ENCODE results near the gene KRT33B. TPM values are rescaled to one million over a fixed set of nuclear protein-coding genes. Genes with fewer than 3 reads are reported as not detected.
"Not testable (repeated sequence)": the region's sequence is repeated elsewhere in the genome, so short reads cannot be mapped to it uniquely, and the experiment has no call there.

KRT33B gene
- polyA plus RNA-seq (ENCODE audit: insufficient read length in 4 of 4) = not detected

DNA sequence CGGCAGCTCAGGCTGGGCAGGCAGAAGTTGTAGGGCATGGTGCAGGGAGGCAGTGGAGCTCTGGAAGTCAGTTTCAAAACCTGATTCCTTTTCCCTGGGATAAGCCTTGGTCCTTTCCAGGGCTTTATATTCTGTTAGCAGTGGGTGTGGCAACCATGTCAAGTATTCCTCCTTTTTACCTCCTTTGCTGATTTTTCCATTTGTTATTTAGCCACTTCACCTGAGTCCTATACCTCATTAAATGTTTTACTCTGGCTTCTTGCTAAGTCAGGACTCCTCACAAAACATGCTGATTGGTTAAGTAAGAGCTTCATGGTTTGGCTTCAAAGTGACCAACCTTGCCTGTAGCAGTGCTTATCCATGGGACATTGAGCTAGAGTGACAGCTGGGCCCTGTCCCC lies at the start of gene KRT33B:
KRT33B (minus strand) TSS at position 101 of the 400 bp plus-strand sequence; CDS start at position 38, 63 bp downstream.
- no peak for DNase-seq (ENCODE audit: low read depth in 4 of 4, low spot score in 2 of 4)

DNA sequence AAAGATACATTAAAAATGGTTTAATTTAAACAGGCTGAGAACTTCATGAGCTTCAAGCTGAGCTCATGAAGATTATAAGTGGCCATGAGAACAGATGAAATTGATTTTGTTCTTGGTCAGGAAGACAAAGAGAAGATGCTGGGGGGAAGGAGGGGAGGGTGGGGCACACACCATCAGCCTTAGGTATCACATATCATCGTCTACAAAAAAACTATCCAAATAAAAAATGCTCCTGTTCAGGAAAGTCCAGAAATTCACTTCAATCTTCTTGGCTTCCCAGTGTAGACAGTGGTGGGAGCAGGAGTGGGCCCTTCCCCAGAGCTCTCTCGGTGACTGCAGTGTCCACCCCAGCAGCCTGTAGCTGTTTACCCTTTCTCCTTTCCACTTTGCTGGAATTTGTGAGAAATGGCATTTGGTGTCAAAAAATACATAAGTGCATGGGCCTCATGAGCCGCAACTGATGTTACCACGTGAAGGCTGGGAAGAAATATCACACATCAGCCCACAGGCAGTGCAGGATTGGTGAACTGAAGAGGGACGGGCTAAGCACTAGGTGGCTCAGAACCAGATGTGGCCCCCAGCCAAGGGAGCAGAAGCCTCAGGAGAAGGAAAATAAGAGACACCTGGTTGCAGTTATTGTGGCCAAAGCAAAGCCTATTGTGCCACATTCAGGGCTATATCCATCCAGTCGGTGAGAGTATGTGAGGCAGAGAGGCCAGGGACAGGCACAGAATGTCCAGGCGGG lies 48.7 kb upstream of the KRT33B start:
- DNase-seq (ENCODE audit: low read depth in 4 of 4, low spot score in 2 of 4) = no peak

DNA sequence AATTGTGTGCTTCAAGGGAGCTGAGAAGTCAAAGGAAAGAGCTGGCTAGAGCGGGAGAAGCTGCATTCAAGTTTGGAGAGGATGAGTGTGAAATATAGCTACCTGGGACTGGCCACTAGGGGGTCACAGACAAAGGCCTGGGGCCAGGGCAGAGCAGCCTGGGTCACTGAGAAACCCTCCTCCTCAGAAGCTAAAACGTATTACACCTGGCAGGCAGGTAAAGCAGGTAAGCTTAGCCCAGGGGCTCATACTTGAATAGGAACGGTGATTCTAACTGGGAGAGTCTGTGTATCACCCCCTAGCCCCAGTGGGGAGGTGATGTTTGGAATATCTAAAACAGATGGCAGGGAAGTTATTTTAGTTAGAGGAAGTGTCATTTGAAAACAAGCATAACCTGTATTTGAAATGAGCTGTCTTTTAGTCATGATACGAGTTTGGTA lies 48.0 kb upstream of the KRT33B start:
- no peak for DNase-seq (ENCODE audit: low read depth in 4 of 4, low spot score in 2 of 4)

DNA sequence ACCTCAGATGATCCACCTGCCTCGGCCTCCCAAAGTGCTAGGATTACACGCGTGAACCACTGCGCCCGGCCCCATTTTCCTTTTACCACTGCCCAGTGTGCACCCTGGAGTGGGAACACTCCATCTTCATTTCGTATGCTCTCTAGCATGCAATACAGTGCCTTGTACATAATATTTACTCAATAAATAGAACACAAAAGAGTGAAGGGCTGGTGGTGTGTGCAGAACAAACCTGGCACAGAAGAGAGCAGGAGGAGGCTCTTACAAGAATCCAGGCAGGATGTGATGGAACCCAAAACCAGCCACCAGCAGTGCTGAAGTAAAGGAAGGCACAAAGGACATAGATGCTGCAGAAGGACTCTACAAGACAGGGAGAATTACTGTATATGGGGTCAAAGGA lies 47.5 kb upstream of the KRT33B start:
- DNase-seq (ENCODE audit: low read depth in 4 of 4, low spot score in 2 of 4) = no peak

DNA sequence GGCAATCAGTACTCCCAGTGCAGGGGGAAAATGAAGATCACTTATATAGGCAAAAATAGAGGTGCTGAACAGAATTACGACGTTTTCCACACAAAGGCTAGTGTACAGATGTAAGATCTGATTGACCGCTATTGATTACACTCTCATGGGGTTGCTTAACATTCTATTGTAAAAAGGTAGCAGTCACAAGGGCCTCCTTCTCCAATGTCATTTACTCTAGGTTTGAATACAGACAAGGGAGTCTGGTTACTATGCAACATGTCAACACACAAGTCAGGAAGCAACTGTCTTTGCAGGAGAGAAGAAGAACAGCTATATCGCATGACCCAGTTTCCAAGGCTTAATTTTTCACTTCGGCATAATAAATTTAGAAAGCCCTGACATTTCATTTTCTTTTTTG lies 46.9 kb upstream of the KRT33B start:
- no peak for DNase-seq (ENCODE audit: low read depth in 4 of 4, low spot score in 2 of 4)

DNA sequence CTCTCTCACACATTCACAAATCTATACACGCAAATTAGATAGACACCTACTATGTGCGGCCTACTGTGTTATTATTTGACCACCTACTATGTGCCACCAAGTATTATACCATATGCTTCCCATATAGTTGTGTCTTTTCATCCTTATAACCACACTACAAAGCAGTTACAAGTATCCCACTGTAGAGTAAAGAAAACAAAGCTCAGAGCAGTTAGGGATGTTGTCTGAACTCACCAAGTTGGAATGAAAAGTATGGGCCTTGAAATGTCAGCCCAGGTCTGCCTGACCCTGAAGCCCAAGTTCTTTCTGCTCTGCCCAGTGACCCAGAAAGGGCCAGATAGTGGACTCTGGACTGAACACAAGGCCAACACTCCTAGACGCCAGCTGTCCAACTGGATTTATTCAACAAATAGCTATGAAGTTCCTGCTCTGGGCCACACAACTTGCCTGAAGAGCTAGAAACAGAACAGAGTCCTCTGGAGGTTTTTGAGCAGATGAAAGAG lies 46.3 kb upstream of the KRT33B start:
- DNase-seq (ENCODE audit: low read depth in 4 of 4, low spot score in 2 of 4) = no peak

DNA sequence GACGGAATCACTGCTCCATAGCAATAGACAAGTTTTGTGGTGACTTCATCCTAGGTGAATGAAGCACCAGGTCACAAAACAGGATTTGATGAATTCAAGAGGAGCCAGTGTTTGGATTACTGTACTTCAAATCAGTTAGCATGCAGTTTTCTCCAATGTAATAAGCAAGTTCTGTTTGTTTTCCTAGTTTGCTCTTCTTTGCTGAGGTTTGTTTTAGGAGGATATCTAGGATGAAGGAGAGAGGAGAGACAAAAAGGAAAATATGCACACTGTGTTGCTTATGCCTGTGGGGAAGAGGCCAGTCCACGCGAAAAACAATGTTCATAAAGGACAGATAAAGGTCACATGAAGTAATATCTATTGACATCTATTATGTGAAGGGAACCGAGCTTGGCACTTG lies 45.8 kb upstream of the KRT33B start:
- no peak for DNase-seq (ENCODE audit: low read depth in 4 of 4, low spot score in 2 of 4)

DNA sequence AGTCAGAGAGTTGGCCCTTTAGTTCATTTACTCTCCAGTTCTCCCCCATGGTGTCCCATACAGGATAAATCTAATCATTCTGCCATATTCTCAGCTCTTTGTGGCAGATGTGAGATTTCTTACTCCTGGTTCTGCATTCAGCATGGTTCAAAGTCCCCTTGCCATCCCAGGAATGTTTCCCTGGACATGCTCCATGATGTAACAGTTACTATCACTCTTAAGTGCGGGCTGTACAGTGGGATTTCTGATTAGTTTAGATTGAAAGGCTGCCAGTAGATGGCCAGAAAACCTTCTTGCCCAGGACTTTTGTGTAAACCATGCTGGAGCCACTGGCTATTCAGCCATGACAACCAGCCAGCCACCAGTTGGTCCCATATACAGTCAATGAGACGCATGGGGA lies 44.4 kb upstream of the KRT33B start:
- DNase-seq (ENCODE audit: low read depth in 4 of 4, low spot score in 2 of 4) = no peak

DNA sequence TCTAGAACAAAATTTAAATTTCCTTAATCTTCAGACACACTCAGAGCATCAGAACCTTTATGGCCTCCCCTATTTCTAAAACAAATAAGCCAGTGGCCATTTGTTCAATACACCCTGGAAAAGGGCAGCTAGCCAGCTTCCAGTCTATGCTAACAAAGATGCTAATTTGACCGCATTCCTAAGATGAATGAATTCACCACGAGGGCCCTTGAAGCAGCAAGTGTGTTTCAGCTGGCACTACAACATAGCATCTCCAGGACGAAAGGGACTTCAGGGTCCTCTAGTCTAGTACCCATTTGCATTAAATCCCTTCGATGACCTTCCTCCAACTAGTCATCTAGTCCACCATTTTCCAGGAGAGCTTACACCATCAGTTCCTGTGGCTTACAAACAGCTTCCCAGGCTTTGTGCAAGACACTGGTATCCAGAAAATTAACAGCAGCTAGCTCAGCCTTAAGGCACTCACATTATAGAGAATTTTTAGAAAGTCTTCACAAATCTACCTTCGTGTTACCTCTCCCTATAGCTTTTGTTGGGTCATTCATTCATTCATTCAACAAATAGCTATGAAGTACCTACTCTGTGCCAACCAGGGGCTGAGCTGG lies 43.8 kb upstream of the KRT33B start:
- DNase-seq (ENCODE audit: low read depth in 4 of 4, low spot score in 2 of 4) = no peak

DNA sequence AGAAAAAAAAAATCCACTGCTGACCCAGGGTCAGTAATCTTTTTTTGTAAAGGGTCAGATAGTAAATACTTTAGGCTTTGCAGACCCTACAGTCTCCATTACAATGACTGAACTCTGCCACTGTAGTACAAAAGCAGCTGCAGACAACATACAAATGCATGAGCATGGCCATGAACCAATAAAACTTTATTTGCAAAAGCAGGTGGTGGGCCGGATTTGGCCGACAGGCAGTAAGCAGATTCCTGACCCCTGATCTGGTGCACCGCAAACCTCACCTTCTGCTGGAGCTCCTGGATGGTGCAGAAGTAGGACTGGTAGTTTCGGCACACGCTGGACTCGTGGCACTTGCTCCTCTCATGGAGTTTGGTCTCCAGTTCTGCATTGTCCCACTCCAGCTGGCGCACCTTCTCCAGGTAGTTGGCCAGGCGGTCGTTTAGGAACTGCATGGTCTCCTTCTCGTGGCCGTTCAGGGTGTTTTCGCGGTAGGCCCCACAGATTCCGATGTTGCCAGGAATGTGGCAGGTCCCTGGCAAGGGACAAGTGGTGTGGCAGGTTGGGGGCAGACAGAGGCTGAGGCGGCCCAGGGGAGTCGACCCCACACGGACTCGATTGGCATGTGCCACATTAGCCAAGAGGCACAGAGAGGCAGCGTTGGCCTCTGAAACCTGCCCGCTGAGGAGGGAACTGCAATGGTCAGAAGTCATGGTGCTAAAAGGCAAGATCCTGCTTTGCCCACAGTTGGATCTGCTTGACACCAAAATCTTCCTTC lies 41.6 kb upstream of the KRT33B start:
- DNase-seq (ENCODE audit: low read depth in 4 of 4, low spot score in 2 of 4) = no peak

DNA sequence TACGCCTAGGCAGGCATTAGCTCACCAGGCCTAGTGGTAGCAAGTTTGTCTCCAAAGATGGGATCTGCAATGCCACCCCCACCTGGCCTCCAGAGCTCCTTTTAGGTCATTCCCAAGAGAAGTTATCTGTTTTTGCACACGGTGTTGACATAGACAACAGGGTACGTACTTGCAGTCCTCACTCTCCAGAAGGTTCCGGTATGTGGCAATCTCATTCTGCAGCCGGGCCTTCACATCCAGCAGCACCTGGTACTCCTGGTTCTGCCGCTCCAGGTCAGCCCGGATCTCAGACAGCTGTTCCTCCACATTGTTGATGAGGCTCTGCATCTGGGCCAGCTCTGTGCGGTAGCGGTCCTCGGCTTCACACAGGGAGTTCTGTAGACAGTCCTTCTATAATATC lies 37.6 kb upstream of the KRT33B start:
- no peak for DNase-seq (ENCODE audit: low read depth in 4 of 4, low spot score in 2 of 4)

DNA sequence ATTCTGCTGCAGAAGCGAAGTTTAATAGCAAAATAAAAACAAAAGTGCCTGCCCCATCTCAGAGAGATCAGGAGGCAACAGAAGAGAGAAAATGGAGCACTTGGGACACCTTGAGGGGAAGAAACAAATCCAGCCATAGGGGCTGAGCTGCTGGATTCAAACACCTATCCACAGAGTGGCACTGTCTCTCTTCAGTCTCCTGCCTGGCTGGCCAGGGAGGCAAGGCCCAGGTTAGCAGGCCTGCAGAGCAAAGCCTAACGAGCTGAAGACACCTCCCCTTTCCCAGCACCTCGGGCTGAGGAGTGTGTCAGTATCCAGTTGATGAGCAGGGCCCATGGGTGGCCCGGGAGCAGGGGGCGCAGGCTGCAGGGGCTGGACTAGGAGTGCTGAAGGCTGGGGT lies 36.6 kb upstream of the KRT33B start:
- DNase-seq (ENCODE audit: low read depth in 4 of 4, low spot score in 2 of 4) = no peak

DNA sequence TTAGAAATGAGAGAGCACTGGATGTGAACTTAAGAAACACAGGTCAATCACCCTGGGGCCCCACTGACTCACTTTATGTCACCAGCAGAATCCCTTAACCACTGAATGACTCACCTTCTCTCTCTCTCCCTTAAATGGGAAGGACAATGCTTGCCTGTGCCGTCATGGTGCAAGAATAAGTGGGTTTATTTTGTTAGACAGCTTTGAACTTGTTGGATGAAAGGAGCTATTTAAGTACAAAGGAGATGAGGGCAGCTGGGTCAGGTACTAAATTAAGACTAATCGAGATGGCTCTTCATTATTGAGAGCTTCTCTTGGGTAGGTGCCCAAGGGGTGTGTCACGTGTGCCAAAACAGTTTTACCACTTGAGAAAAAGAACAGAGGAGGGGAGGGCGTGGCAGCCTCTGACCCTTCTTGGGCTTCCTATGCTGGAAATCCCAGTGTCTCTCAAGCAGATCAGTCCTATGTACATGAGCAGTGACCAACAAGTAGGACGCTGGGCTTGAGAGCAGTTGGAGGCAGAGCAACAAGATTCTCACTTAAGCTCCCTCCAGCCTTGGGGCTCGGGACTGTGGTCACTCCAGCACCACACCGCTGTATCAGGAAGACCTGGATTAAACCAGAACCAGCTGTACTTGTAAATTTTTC lies 34.5 kb upstream of the KRT33B start:
- no peak for DNase-seq (ENCODE audit: low read depth in 4 of 4, low spot score in 2 of 4)

DNA sequence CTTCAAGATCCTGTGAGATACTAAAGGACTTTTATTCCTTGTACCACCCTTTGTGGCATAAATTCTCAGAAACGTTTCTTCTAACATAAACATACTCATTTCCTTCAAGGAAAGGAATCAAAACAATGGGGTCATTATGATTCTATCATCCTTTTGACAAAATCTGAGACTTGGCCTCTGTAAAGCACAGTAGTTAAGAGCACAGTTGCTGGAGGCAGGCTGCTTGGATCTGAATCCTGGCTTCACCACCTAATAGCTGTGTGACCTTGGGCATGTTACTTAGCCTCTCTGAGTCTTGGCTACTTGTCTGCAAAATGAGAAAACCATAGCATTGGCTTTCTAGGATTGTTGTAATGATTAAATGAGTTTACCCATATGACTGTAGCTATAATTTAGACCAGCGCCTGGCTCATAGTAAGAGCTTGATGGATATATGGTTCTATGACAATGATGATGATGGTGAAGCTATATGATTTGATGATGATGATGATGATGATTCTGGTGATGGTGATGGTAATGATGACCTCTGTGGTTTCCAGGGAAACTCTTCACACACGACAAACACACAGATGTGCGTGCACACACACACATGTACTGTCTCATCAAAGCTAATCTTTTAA lies 33.9 kb upstream of the KRT33B start:
- no peak for DNase-seq (ENCODE audit: low read depth in 4 of 4, low spot score in 2 of 4)

DNA sequence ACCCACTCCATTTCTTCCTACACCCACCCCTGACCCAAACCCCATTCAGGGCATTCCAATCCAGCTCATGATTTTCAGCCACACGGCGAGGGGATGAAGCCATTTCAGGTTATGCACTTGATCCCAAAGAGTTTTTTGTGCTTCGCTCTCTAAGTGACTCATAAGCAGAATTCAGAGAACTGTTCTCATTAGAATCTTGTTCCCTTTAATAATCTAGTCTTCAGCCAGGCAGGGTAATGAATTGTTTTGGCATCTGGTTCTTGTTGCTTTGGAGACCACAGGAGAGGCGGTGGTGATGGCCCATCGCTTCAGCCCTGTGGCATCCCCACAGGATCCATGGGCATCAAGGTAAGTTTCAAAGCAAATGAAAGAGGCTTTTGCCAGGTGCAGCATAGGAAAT lies 32.5 kb upstream of the KRT33B start:
- no peak for DNase-seq (ENCODE audit: low read depth in 4 of 4, low spot score in 2 of 4)

DNA sequence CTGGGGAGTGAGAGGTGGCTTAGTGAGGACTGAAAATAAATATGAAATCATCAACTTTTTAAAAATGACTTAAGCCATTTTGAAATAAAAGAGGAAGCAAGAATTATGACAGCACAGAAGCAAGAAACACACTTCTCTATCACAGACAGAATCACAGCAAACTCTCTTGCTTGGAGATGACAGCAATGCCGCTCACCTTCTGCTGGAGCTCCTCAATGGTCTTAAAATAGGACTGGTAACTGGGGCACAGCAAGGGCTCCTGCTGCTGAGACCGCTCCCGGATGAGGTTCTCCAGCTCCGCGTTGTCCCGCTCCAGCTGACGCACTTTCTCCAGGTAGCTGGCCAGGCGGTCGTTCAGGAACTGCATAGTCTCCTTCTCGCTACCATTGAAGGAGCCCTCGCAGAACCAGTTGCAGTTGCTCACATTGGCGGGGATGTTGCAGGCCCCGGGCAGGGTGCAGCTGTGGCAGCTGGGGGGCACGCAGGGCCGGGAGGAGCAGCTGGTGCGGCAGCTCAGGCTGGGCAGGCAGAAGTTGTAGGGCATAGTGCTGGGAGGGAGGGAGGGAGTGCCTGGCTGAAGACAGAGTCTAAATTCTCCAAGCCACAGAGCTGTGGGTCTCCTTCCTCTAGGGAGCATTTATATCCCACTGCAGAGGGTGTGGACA lies 27.5 kb upstream of the KRT33B start, which contains the start of gene KRT31:
KRT31 (minus strand) TSS at position 613 of the 665 bp plus-strand sequence; CDS start at position 544, 69 bp downstream.
- DNase-seq (ENCODE audit: low read depth in 4 of 4, low spot score in 2 of 4) = no peak

DNA sequence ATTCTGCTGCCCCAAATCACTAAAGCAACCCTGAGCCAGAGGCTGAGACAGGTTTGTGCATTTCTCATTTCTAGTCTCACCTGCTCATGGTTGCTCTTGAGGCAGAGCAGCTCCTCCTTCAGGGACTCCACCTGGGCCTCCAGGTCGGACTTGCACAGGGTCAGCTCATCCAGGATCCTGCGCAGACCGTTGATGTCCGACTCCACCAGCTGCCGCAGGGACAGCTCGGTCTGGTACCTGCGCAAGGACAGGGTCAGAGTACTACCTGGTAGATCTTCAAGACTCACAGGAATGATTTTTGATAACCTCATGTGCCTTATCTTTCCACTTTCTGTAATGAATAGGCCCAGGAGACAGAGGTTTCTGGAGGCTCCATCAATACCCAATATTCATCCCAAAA lies 26.7 kb upstream of the KRT33B start:
- no peak for DNase-seq (ENCODE audit: low read depth in 4 of 4, low spot score in 2 of 4)

DNA sequence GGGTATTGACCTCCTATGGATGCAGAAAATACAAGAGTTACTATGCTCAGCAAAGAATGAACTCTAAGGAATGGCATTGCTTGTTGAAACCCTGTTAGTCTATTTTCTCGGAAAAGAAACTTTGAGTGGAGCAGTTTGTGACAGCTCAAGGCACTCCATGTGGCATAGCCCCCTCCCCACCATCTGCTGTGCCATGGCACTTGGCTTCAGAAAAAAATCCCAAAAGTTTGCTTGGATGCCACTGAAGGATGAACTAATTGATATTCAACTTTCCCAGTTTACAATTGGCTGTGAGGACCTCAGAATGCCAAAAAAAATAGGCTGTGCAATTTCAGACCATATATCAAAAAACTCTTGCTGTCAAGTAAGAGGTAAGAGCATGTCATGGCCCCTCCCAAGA lies 26.0 kb upstream of the KRT33B start:
- no peak for DNase-seq (ENCODE audit: low read depth in 4 of 4, low spot score in 2 of 4)

DNA sequence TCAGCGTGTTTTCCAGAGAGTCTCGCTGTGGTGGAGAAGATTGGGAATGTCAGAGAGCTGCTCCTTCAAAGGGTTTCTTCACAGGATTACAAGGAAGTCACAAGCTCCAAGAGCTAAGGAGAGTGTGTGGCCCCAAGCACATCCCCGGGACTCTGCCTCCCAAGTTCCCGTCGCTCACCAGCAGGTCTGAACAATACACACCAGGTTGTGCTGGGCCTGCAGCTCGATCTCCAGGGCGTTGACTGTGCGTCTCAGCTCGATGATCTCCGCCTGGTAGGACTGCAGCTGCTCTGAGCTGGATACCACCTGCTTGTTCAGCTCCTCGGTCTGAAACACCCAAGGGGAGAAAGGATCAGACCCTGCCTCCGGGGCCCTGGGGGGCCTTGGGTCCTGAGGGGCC lies 25.4 kb upstream of the KRT33B start:
- DNase-seq (ENCODE audit: low read depth in 4 of 4, low spot score in 2 of 4) = not testable (repeated sequence)

All from left renal cortex interstitium (tissue), 4 donors.